Body of pancreas (tissue), 4 donors: ENCODE results near the gene DYNC1LI1.

Experiments used
- POLR2A ChIP-seq, 3 donors: fragments of 450-650 bp; IDR thresholded peaks; one replicate each; pipeline ENCODE4 v1.6.1; 2016; ENCODE audit warnings: antibody characterized with exemption in 3 of 3, mild to moderate bottlenecking in 2 of 3
- TF ChIP-seq, protein P1 (sequence below), 7 experiments: fragments of 450-650 bp in 4 of 7; fragments of 200-600 bp in 3 of 7; sonication (generic) in 3 of 7; IDR thresholded peaks; one replicate each; pipeline ENCODE4 v1.5.1; 2016 to 2019; ENCODE audit warnings: antibody characterized with exemption in 7 of 7

DNA sequence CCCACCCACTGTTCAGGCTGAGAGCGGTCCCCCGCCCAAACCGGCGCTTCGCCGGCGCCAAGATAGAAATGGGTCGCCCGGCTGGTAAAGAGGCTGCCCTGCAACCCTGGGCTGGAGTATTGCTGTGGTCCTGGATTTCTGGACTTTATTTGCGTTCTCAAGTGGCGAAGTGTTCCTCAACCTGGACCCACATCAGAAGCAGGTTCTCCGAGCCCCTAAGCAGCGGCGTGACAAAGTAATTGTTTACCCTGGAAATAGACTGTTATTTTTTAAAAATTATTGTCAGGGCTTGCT lies 481 bp upstream of the DYNC1LI1 start:
- TF ChIP-seq, protein P1, sequence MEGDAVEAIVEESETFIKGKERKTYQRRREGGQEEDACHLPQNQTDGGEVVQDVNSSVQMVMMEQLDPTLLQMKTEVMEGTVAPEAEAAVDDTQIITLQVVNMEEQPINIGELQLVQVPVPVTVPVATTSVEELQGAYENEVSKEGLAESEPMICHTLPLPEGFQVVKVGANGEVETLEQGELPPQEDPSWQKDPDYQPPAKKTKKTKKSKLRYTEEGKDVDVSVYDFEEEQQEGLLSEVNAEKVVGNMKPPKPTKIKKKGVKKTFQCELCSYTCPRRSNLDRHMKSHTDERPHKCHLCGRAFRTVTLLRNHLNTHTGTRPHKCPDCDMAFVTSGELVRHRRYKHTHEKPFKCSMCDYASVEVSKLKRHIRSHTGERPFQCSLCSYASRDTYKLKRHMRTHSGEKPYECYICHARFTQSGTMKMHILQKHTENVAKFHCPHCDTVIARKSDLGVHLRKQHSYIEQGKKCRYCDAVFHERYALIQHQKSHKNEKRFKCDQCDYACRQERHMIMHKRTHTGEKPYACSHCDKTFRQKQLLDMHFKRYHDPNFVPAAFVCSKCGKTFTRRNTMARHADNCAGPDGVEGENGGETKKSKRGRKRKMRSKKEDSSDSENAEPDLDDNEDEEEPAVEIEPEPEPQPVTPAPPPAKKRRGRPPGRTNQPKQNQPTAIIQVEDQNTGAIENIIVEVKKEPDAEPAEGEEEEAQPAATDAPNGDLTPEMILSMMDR (IDR thresholded peaks at IDR 0.05): no peak
- no peak for TF ChIP-seq POLR2A (IDR thresholded peaks at IDR 0.05)
